ENCODE measurements around the gene AGPS.

GRCh38 chr2:177392373-177393202 is at the start of gene AGPS:
- TF ChIP-seq CTCF (IDR thresholded peaks at IDR 0.05) (peak in 6 of 12 donors; percentile 16 to 37 (median 20)), POLR2A (IDR thresholded peaks at IDR 0.05) (peak in 1 of 2 donors; percentile 63)

All from heart left ventricle (tissue), 13 donors.